Measurements from ENCODE around the gene GPSM1. TPM values are rescaled to one million over a fixed set of nuclear protein-coding genes. Genes with fewer than 3 reads are reported as not detected.

Gene GPSM1
- total RNA-seq, 1 experiment from 2014 or later: 24.7 TPM

DNA sequence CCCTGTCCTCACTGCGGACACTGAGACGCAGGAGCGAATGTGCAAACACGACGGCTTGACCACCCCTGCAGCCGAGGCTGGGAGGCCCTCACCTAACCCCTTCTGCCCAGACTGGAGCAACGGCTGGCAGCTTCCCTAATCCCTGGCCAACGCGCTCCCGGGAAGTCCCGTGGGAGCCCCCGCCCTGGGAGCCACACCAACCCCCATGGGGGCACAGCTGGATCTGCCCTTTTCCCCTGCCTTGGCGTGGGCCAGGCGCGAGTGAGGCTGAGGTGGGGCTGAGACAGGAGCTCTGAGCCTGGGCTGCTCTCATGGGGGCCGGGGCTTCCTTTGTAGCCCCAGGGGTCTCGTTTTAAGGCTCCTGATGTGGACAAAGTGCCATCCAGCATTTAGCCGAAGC, 40.9 kb downstream of the GPSM1 start:
- no peaks in the 10 kb centered on the region for H3K79me1 ChIP-seq (ENCODE audit: insufficient read depth, low read depth, low read length, poor library complexity, severe bottlenecking)
- no peaks in the 10 kb centered on the region for H3K27me3 ChIP-seq (ENCODE audit: insufficient read depth, low read length)
- Mint-ChIP-seq H3K4me3 (no peak overlapping the region; a peak in 1 of 5 replicates), H3K9me3 (no peaks in the 10 kb centered on the region), H3K36me3 (ENCODE audit: insufficient read depth in 1 of 3, low read depth in 3 of 3) (peaks cover 0 to 4% (median 0%) of the 10 kb centered on the region in 3 experiments; a peak in 2 of 7 replicates), H3K4me1 (peaks cover 0 to 5% of the 10 kb centered on the region in 2 experiments; a peak in 1 of 4 replicates), H3K27ac (peak overlapping the region in 1 of 3 experiments; percentile 72; a peak in 2 of 7 replicates), H3K27me3 (ENCODE audit: low read depth) (peaks cover 1% of the 10 kb centered on the region; the same call in 1 of the 2 replicates)
- H2BK15ac ChIP-seq (ENCODE audit: low read depth, low read length): no peak overlapping the region
- no peak overlapping the region for H3K23ac ChIP-seq (ENCODE audit: insufficient read length, low read depth, low read length)
- H2AFZ ChIP-seq (ENCODE audit: low read length): no peak overlapping the region
- H3K4me1 ChIP-seq (ENCODE audit: insufficient read depth, low read length): no peaks in the 10 kb centered on the region
- no peaks in the 10 kb centered on the region for H3K23me2 ChIP-seq (ENCODE audit: insufficient read length, low read depth, low read length, poor library complexity, severe bottlenecking)
- no CpG with 5 or more reads among the region's 18 CpGs for WGBS (ENCODE audit: extremely low coverage, insufficient read length, low lambda C conversion rate)
- no peak overlapping the region for H2BK120ac ChIP-seq (ENCODE audit: low read depth, low read length, poor library complexity, severe bottlenecking)
- no peak overlapping the region for H3K14ac ChIP-seq (ENCODE audit: insufficient read depth, low read length)
- TF ChIP-seq, protein P1, sequence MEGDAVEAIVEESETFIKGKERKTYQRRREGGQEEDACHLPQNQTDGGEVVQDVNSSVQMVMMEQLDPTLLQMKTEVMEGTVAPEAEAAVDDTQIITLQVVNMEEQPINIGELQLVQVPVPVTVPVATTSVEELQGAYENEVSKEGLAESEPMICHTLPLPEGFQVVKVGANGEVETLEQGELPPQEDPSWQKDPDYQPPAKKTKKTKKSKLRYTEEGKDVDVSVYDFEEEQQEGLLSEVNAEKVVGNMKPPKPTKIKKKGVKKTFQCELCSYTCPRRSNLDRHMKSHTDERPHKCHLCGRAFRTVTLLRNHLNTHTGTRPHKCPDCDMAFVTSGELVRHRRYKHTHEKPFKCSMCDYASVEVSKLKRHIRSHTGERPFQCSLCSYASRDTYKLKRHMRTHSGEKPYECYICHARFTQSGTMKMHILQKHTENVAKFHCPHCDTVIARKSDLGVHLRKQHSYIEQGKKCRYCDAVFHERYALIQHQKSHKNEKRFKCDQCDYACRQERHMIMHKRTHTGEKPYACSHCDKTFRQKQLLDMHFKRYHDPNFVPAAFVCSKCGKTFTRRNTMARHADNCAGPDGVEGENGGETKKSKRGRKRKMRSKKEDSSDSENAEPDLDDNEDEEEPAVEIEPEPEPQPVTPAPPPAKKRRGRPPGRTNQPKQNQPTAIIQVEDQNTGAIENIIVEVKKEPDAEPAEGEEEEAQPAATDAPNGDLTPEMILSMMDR (conservative IDR thresholded peaks at IDR 0.05): no peak
- H3K9ac ChIP-seq (ENCODE audit: extremely low read depth, insufficient read length, low read length): no peak overlapping the region
- H2BK20ac ChIP-seq (ENCODE audit: low read depth, low read length, poor library complexity, severe bottlenecking): no peak overlapping the region
- H3K79me2 ChIP-seq (ENCODE audit: insufficient read depth, low read length): no peaks in the 10 kb centered on the region
- H2AK5ac ChIP-seq (ENCODE audit: insufficient read length, low read length): no peak overlapping the region
- no peak overlapping the region for H3K56ac ChIP-seq (ENCODE audit: insufficient read length, low read depth, low read length)
- H4K91ac ChIP-seq (ENCODE audit: insufficient read length, low read depth, low read length): no peak overlapping the region
- H4K5ac ChIP-seq (ENCODE audit: insufficient read length, low read depth, low read length): no peak overlapping the region
- H3T11ph ChIP-seq (ENCODE audit: low read length): no peak overlapping the region
- H2BK12ac ChIP-seq (ENCODE audit: insufficient read length, low read depth, low read length): no peak overlapping the region
- H3K4me2 ChIP-seq (ENCODE audit: insufficient read depth, insufficient read length, low read length): no peak overlapping the region
- no peak overlapping the region for H2BK5ac ChIP-seq (ENCODE audit: insufficient read length, low read length)
- no peak overlapping the region for H3K18ac ChIP-seq (ENCODE audit: insufficient read length, low read depth, low read length)
- H3K4ac ChIP-seq (ENCODE audit: low read depth, low read length): no peak overlapping the region
- H3K27ac ChIP-seq (ENCODE audit: insufficient read length, low read depth, low read length): no peak overlapping the region
- DNase-seq: no peak
- no peak overlapping the region for H4K8ac ChIP-seq (replicated peaks; ENCODE audit: insufficient read length, low read depth, low read length)
- no peaks in the 10 kb centered on the region for H3K9me3 ChIP-seq (ENCODE audit: control insufficient read depth, low read depth, low read length)
- no peaks in the 10 kb centered on the region for H4K20me1 ChIP-seq (ENCODE audit: control insufficient read depth, insufficient read depth, insufficient read length)
